ENCODE results near the gene SAYSD1.
A peak's percentile ranks its signal among the peaks of the same experiment; 100 is the strongest.
"Not testable (repeated sequence)": the region's sequence is repeated elsewhere in the genome, so short reads cannot be mapped to it uniquely, and the experiment has no call there.

SAYSD1 gene, protein sequence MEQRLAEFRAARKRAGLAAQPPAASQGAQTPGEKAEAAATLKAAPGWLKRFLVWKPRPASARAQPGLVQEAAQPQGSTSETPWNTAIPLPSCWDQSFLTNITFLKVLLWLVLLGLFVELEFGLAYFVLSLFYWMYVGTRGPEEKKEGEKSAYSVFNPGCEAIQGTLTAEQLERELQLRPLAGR

DNA sequence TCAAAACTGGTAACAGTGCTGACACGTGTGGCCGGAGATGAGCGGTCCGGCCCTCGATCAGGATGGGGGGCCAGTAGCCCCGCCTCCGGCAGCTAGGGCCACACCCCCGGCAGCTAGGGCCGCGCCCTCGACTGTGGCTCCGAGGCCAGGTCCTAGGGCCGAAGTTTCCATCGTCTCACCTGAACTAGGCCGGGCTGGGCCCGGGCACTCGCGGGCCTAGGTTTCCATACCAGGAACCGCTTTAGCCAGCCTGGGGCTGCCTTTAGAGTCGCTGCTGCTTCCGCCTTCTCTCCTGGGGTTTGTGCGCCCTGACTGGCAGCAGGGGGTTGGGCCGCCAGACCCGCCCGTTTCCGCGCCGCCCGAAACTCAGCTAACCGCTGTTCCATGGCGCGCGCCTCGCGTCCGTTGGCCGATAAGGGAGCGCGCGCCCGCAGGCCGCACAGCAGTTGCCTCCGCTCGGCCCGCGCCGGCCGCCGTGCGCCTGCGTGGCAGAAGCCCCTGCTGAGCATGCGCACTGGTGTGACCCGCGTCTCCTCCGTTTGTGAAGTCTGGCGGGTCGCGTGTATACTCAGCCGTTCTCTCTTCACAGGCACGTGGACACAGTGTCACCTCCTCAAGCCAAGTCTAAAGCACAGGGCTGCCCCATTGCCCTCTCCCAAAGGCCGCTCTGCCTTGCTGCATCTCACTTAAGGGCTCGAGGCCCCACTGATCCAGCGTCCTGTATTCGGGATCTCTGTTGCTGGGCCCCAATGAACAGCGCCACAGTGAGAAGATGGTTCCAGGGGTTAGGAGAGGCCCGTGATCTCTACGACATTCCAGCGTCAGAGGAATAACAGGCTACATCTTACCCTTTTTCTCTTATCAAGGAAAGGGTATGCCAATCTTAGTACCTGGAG, at the start of gene SAYSD1:
TSS of gene SAYSD1 (minus strand) at position 483 of the 896 bp plus-strand sequence. CDS start at position 386, 97 bp downstream.
- DNase-seq: peak; percentile 80 to 94 (median 86)

DNA sequence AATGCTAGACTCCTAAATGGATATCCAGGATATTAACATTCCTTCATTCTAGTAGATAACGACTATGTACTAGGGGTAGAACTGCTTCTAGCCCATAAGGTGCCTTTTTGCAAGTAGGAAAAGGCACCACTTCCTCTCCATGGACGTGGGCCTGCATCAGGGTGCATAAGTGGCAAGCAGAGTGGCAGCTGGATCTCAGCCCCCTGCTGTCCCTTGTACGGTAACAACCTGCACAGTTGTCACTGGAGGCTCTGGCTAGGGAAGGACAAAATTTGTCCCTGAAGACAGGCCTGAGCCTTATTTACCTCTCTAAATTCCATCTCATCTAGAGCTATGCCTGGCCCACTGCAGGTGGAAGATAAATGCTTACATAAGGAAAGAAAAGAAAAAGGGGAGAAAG, 42.5 kb upstream of the SAYSD1 start:
- no peak for DNase-seq

GRCh38 chr6:39156801-39157200, 41.8 kb upstream of the SAYSD1 start:
- DNase-seq: no peak

GRCh38 chr6:39154705-39155104, 39.7 kb upstream of the SAYSD1 start:
- no peak for DNase-seq

- peak in 1 of 6 experiments; percentile 8 for DNase-seq
Measured at GRCh38 chr6:39153766-39154397, 38.9 kb upstream of the SAYSD1 start.

- DNase-seq: no peak
Measured at GRCh38 chr6:39152262-39152661, 37.3 kb upstream of the SAYSD1 start.

DNA sequence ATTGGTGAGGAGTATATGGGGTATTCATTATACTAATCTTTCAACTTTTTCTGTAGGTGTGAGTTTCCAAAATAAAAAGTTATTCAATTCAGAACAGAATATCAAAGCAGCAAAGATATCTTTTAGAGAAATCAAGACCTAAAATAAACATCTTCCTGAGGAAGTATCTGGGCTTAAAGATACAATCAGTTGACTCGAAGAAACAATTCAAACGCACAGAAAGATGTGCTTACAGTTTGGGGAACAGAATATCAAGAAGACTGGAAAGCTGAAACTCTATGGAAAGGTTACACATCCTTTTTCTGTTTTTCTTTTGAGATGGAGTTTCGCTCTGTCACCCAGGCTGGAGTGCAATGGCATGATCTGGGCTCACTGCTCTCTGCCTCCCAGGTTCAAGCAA, 36.2 kb upstream of the SAYSD1 start:
- no peak for DNase-seq

GRCh38 chr6:39144481-39145173, 29.6 kb upstream of the SAYSD1 start:
- DNase-seq: no peak

GRCh38 chr6:39143238-39143930, 28.4 kb upstream of the SAYSD1 start:
- peak in 1 of 6 experiments; percentile 16 for DNase-seq

DNA sequence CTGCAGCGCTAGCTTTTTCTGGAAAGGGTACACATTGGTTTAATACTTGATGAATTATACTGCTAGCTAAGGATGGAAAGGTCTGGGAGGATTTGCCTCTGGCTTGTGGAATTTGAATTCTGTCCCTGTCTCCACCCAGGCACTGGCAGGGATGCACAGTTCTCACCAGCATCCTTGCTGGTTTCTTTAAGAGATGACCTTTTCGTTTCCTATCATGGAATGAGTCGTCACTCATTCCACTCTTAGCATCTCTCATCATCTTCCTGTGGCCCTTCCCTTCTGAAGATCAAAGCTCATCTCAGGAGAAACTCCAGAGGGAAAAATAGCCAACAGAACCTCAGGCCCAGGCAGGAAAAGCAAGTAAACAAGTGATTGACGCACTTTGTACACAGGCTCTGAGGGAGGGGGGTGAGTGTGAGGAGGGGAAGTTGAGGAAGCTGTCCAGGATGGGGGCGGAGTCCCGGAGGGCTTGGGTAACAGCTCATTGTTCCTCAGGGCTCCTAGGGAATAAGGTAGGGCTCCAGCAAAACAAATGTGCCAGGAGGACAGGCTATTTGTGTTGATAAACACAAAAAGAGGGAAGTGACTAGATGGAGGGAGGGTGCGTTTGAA, 25.7 kb upstream of the SAYSD1 start:
- no peak for DNase-seq

DNA sequence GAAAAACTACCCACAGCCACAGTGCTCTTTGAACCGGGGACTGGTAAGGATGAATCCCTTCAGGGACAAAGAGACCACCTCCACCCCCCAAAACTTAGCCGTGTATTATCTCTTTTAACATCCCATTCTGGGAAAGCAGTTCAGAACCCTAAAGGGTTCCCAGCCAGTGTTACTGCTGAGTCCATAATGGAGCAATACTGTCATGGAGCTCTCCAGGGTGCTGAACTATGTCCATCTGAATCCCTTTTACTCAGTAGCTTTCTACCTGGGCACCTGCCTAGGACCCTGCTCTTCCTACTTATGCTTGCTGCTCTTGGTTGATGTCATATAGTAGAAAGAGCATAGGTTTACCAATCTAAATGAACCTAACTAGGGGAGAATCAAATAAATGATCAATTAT, 22.3 kb upstream of the SAYSD1 start:
- DNase-seq: peak in 3 of 6 experiments; percentile 1 to 21 (median 4)

DNA sequence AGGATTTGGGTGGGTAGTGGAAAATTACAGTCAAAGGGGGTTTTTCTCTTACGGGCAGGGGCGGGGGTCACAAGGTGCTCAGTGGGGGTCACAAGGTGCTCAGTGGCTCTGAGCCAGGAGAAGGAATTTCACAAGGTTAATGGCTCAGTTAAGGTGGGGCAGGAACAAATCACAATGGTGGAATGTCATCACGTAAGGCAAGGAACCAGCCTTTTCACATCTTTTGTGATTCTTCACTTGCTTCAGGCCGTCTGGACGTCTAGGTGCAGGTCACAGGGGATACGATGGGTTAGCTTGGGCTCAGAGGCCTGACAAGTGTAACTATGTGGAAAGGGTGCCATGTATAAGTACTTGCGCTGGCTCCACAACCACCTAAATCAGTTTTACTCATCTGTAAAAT, 21.2 kb upstream of the SAYSD1 start:
- DNase-seq: not testable (repeated sequence)

GRCh38 chr6:39134761-39135160, 19.8 kb upstream of the SAYSD1 start:
- not testable (repeated sequence) for DNase-seq

DNA sequence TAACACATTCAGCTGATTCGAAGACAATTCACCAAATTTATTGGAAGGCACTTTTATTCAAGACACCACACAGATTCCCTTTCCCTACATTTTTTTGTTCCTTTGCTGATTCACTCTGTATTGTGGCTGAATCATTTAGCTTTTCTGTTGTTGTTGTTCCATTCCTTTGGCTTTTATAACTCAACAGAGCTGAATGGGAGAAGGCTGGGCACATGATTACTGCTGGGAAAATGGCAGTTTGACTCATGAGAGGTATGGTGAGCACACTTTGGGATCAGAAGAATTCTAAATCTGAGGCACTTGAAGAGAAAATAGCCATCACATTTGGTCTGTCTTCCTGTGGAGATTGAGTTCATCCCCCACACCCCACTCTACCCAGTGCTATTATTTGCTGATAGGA, 15.7 kb upstream of the SAYSD1 start:
- DNase-seq: no peak

DNA sequence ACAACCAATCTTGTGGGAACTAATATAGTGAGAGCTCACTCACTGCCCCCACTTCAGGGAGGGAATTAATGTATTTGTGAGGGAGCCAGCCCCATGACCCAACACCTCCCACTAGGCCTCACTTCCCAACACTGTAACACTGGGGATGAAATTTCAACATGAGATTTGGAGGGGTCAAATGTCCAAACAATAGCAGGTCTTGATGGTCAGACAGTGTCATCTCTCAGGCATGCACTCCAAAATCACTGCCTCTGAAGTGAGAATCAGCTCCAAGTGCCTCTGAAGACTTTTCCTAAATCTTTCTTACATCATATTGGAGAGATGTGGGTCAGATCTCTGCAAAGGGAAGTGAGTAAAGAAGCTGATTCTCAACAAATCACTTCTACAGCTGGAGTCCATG, 13.8 kb upstream of the SAYSD1 start:
- DNase-seq: no peak

- no peak for DNase-seq
Measured at GRCh38 chr6:39128106-39128505, 13.1 kb upstream of the SAYSD1 start.

GRCh38 chr6:39124114-39124513, 9.1 kb upstream of the SAYSD1 start:
- DNase-seq: no peak

DNA sequence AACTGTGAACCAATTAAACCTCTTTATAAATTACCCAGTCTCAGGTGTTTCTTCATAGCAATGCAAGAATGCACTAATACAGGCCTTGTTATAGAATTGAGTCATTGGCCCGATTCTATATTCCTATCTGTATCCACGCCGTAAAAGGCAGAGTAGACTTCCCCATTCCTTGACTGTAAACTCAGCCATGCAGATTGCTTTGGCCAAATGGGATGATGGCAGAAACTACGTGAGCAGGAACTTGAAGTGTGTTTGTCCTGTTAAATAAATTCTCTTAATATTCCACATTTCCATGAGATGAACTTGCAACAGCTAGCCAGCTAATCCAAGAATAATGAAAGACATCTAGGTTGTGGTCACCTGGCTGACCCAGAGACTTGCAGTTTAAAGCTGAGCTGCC, 3.9 kb upstream of the SAYSD1 start:
- no peak for DNase-seq

GRCh38 chr6:39114388-39114703, 640 bp downstream of the SAYSD1 start:
- peak in 1 of 6 experiments; percentile 37 for DNase-seq

DNA sequence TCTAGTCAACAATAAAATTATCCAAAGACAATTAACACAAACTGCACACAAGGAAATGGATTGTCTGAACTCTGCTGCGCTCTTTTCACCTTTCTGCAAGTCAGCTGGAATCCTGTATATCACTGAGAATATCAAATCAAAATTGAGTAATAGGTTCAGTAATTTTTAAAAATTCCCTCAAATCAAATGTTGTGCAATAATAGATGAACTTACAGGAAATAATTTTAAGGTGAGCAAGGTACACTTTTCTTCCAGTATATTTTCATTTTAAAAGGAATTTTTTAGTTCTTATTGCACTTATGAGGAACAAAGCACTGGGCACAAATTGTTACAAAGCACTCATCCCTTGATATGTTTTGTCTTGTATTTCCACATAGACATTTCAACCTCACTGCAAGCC, 1.2 kb downstream of the SAYSD1 start:
- no peak for DNase-seq

GRCh38 chr6:39111280-39111679, 3.7 kb downstream of the SAYSD1 start:
- peak in 3 of 6 experiments; percentile 14 to 38 (median 18) for DNase-seq
